Stimulated activated CD8-positive, alpha-beta memory T cell treated with anti-CD3 and anti-CD28 coated beads, Interleukin-4, amount 100 ng/mL, for 1 hour (primary cell): Measurements from ENCODE around the gene EMP1.

Experiments
- DNase-seq, 2 donors: peaks; one replicate each; pipeline ENCODE4 v3.0.0-alpha.2; 2020; ENCODE audit warnings: low read depth in 2 of 2, low spot score in 1 of 2

The EMP1 gene

GRCh38 chr12:13219320-13219719 lies 22.8 kb downstream of the EMP1 start:
- no peak for DNase-seq

GRCh38 chr12:13220838-13221237 lies 24.3 kb downstream of the EMP1 start:
- DNase-seq = no peak

GRCh38 chr12:13222076-13222475 lies 25.6 kb downstream of the EMP1 start:
- no peak for DNase-seq

- no peak for DNase-seq
Measured at GRCh38 chr12:13223179-13223804, 26.8 kb downstream of the EMP1 start.

GRCh38 chr12:13223941-13224340 lies 27.4 kb downstream of the EMP1 start:
- DNase-seq = no peak

GRCh38 chr12:13227191-13227590 lies 30.7 kb downstream of the EMP1 start:
- DNase-seq = no peak

- no peak for DNase-seq
Measured at GRCh38 chr12:13228579-13228978, 32.1 kb downstream of the EMP1 start.

- no peak for DNase-seq
Measured at GRCh38 chr12:13229504-13229903, 33.0 kb downstream of the EMP1 start.

GRCh38 chr12:13230500-13230899 lies 34.0 kb downstream of the EMP1 start:
- no peak for DNase-seq

GRCh38 chr12:13233830-13234641 lies 37.5 kb downstream of the EMP1 start:
- DNase-seq = peak in 1 of 2 donors; percentile 11

- DNase-seq = no peak
Measured at GRCh38 chr12:13238204-13238603, 41.7 kb downstream of the EMP1 start.

- DNase-seq = no peak
Measured at GRCh38 chr12:13241833-13242488, 45.4 kb downstream of the EMP1 start.

GRCh38 chr12:13242936-13243335 lies 46.4 kb downstream of the EMP1 start:
- DNase-seq = no peak

- no peak for DNase-seq
Measured at GRCh38 chr12:13243516-13244070, 47.1 kb downstream of the EMP1 start.

- no peak for DNase-seq
Measured at GRCh38 chr12:13247596-13247995, 51.1 kb downstream of the EMP1 start.

- no peak for DNase-seq
Measured at GRCh38 chr12:13248964-13249363, 52.4 kb downstream of the EMP1 start.

- no peak for DNase-seq
Measured at GRCh38 chr12:13250416-13250815, 53.9 kb downstream of the EMP1 start.

- DNase-seq = no peak
Measured at GRCh38 chr12:13251521-13251920, 55.0 kb downstream of the EMP1 start.

- DNase-seq = no peak
Measured at GRCh38 chr12:13252024-13252423, 55.5 kb downstream of the EMP1 start.

- no peak for DNase-seq
Measured at GRCh38 chr12:13252616-13253015, 56.1 kb downstream of the EMP1 start.

- no peak for DNase-seq
Measured at GRCh38 chr12:13253966-13254760, 57.6 kb downstream of the EMP1 start.
